GM12872 (cell line): ENCODE data around the gene PTCD1.

Experiments used
- CTCF ChIP-seq: IDR thresholded peaks from 3 replicates; pipeline ENCODE4 v1.5.1; 2011; ENCODE audit warnings: low read depth, mild to moderate bottlenecking, low read length, moderate library complexity; ENCODE audit not compliant: insufficient read depth

The PTCD1 gene

GRCh38 chr7:99404977-99405320 lies 33.6 kb downstream of the PTCD1 start:
- no peak for TF ChIP-seq CTCF

GRCh38 chr7:99404235-99404976 lies 34.2 kb downstream of the PTCD1 start:
- no peak for TF ChIP-seq CTCF

GRCh38 chr7:99403764-99404163 lies 34.8 kb downstream of the PTCD1 start:
- no peak for TF ChIP-seq CTCF

GRCh38 chr7:99402854-99403253 lies 35.7 kb downstream of the PTCD1 start:
- TF ChIP-seq CTCF = no peak

GRCh38 chr7:99399597-99399996 lies 39.0 kb downstream of the PTCD1 start:
- no peak for TF ChIP-seq CTCF

GRCh38 chr7:99398891-99399445 lies 39.6 kb downstream of the PTCD1 start:
- no peak for TF ChIP-seq CTCF

- TF ChIP-seq CTCF = no peak
These were observed 41.2 kb downstream of the PTCD1 start for GRCh38 chr7:99397297-99397983.
